RWPE2 (cell line): ENCODE data around the gene SLC4A5.
A peak's percentile ranks its signal among the peaks of the same experiment; 100 is the strongest.

ENCODE experiments used
- ATAC-seq: fragments of 200-7000 bp; cut with Tn5 transposase; 3 replicates; pipeline ENCODE4 v1.9.1; 2021; ENCODE audit warnings: low read depth
- DNase-seq: peaks from one replicate; pipeline ENCODE4 v3.0.0-alpha.2; 2020; ENCODE audit warnings: low spot score
- H3K27ac ChIP-seq: fragments of 450-650 bp; 2 replicates; pipeline ENCODE4 v1.5.1; 2017; ENCODE audit warnings: mild to moderate bottlenecking; ENCODE audit not compliant: poor library complexity, severe bottlenecking
- H3K27me3 ChIP-seq: fragments of 250-450 bp; sonication (Bioruptor Pico); 2 replicates; pipeline ENCODE4 v1.5.1; 2021; ENCODE audit warnings: mild to moderate bottlenecking, moderate library complexity; ENCODE audit not compliant: insufficient read depth, poor library complexity, severe bottlenecking
- H3K36me3 ChIP-seq: fragments of 250-450 bp; sonication (Bioruptor Pico); 2 replicates; pipeline ENCODE4 v1.5.1; 2020; ENCODE audit warnings: low read depth, mild to moderate bottlenecking, moderate library complexity
- H3K4me1 ChIP-seq: fragments of 250-450 bp; sonication (Bioruptor Pico); 2 replicates; pipeline ENCODE4 v1.5.1; 2021; ENCODE audit warnings: mild to moderate bottlenecking, moderate library complexity; ENCODE audit not compliant: insufficient read depth, poor library complexity, severe bottlenecking
- H3K4me3 ChIP-seq: fragments of 250-450 bp; sonication (Bioruptor Pico); 2 replicates; pipeline ENCODE4 v1.5.1; 2021; ENCODE audit warnings: mild to moderate bottlenecking, moderate library complexity; ENCODE audit not compliant: severe bottlenecking
- H3K9me3 ChIP-seq: fragments of 250-450 bp; sonication (Bioruptor Pico); 2 replicates; pipeline ENCODE4 v1.5.1; 2021; ENCODE audit warnings: mild to moderate bottlenecking, moderate library complexity; ENCODE audit not compliant: severe bottlenecking
- CTCF ChIP-seq: fragments of 450-650 bp; IDR thresholded peaks from one replicate; pipeline ENCODE4 v1.5.1; 2017; ENCODE audit warnings: mild to moderate bottlenecking, moderate library complexity; ENCODE audit not compliant: poor library complexity, severe bottlenecking

SLC4A5 gene

GRCh38 chr2:74253306-74253970 is 89.8 kb downstream of the SLC4A5 start:
- ATAC-seq (no peak), DNase-seq (no peak)
- Histone ChIP-seq H3K4me3 (no peak overlapping the region), H3K4me1 (no peaks in the 10 kb centered on the region), H3K27me3 (no peaks in the 10 kb centered on the region), H3K9me3 (no peaks in the 10 kb centered on the region), H3K27ac (no peak overlapping the region), H3K36me3 (no peaks in the 10 kb centered on the region)
- no peak for TF ChIP-seq CTCF

- DNase-seq (no peak), ATAC-seq (no peak)
- Histone ChIP-seq H3K9me3 (no peaks in the 10 kb centered on the region), H3K36me3 (no peaks in the 10 kb centered on the region), H3K4me1 (no peaks in the 10 kb centered on the region), H3K4me3 (no peak overlapping the region), H3K27ac (no peak overlapping the region), H3K27me3 (no peaks in the 10 kb centered on the region)
- no peak for TF ChIP-seq CTCF
Observed at GRCh38 chr2:74252862-74253261, 90.4 kb downstream of the SLC4A5 start.

- Histone ChIP-seq H3K36me3 (no peaks in the 10 kb centered on the region), H3K27ac (no peak overlapping the region), H3K4me1 (no peaks in the 10 kb centered on the region), H3K27me3 (no peaks in the 10 kb centered on the region), H3K4me3 (no peak overlapping the region), H3K9me3 (no peaks in the 10 kb centered on the region)
- no peak for TF ChIP-seq CTCF
- no peak for ATAC-seq
- DNase-seq, result no peak
Observed at GRCh38 chr2:74252036-74252435, 91.2 kb downstream of the SLC4A5 start.

- DNase-seq, result no peak
Observed at GRCh38 chr2:74250189-74250631, 93.0 kb downstream of the SLC4A5 start.

More at GRCh38 chr2:74250189-74250631, 93.0 kb downstream of the SLC4A5 start:
- Histone ChIP-seq H3K4me3 (no peak overlapping the region), H3K9me3 (no peaks in the 10 kb centered on the region), H3K36me3 (no peaks in the 10 kb centered on the region), H3K4me1 (no peaks in the 10 kb centered on the region), H3K27me3 (no peaks in the 10 kb centered on the region), H3K27ac (no peak overlapping the region)
- peak; percentile 73 for ATAC-seq
- TF ChIP-seq CTCF, result peak; percentile 82
